HG03175 (cell line): Measurements from ENCODE around the gene PINLYP.

Source experiments
- ATAC-seq: cut with Tn5 transposase; IDR thresholded peaks from one replicate; pipeline ENCODE4 v1.9.1; 2021; ENCODE audit warnings: mild to moderate bottlenecking, moderate library complexity; ENCODE audit not compliant: unreplicated experiment

Gene PINLYP

DNA sequence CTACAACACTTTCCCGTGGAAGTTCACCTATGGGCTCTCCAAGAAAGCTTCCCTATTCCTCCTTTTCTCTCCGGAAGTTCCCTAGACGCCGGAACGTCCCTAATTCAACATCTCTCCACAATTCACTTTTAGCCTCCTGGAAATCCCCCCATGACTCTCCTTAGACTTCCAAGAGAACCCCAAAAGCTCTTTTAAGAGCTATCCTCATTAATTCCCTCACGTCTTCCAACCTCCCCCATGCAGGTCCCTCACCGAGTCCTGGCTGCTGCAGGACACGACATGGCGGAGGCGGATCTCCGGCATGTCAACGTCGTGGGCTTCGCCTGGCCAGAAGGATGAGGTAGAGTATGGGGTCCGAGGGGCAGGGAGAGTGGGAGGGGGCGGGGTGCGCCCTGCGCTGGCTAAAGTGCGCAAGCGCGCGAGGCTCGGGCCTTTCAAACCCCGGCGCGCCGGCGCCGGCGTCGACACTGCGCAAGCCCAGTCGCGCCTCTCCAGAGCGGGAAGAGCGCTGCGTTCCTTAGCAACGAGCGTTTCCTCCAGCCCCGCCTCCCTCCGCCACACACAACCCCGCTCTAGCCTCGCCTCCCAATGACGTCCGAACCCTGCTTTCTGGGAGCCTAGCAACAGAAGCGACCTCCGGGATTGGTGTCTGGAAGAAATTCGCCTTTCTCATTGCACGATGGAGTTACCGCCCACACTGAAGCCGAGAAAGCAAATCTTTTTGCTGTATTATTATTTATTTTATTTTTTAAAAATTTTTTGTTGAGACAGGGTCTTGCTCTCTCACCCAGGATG, at the start of gene PINLYP, which contains the start of gene XRCC1:
TSS of gene PINLYP (plus strand) at position 646 of the 795 bp plus-strand sequence. CDS start 1,391 bp downstream, outside the sequence.
TSS of gene XRCC1 (minus strand) at position 372 of the 795 bp plus-strand sequence. CDS start at position 303, 69 bp downstream.
- peak; percentile 98 for ATAC-seq

DNA sequence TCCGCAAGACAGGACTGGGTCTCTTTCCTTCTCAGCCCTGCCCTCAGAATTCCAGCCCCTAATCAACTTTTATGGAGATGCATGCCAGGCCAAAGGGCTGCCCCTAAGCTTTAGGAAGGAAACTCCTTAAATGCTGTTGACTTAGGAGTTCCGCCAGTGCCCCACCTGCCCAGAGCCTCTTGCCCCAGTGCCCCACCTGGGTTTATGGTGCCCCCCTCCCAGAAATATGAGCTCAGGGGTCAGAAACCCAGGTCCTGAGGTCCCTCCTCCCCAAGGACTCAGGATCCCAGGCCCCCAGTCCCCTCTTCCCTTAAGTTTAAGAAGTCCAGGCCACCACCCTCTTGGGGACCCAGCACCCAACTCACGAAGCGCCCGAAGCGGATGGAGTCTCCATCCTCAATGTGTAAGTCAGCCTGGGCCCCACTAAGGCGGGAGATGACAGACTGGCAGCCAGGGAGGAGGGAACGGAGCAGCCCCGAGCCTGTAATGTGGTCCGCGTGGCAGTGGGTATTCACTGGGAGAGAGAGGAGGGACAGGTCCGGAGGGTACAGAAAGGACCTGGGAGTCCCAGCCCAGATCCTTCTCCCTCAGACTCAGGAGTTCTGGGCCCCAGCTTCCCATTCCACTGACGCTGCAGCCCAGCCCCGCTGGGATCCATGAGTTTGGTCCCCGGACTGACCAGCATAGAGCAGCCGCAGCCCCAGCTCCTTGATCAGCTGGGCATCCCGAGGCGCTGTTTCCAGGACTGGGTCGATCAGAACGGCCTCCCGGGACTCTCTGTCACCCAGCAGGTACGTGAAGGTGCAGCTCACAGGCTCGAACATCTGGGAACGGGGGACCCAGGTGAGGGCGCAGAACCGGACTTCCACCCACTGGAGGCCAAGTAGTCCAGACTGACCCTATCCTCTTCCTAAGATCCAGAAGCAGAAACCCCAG, 49.5 kb upstream of the PINLYP start:
- ATAC-seq: no peak

DNA sequence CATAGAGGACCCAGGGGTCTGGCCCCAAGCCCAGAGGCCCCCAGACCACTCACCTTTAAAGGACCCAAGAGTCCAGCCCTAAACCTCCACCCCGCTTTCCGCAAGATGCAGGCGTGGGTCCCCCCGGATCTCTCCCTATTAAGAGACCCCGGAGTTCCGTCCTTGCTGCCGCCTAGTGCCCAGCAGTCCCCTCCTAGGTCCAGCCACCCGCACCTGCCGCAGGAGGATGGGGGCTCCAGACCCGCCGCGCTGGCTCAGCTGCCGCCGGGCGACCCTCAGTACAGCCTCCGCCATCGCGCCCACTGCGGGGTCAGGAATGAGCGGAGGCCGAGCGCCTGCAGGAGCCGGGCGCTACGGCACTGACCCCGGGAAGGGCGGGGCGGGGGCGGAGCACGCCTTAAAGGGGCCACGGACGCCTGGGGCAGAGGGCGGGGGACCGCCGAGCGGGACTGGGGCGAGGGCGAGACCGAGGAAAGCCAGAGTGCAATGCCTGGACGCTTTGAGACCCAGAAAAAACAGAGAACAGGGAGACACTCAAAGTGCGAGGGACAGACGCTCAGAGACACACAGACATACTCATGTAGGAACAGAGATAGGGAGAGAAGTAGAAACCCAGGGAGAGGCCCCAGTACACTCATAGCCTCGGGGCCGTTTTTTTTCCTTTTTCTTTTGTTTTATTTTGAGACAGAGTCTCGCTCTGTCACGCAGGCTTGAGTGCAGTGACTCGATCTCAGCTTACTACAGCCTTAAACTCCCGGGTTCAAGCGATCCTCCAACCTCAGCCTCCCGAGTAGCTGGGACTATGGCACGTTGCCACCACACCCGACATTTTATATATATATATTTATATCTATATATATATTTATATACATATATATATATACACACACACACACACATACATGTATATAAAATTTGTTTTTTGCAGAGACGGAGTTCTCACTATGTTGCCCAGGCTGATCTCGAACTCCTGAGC, 48.4 kb upstream of the PINLYP start, which contains the start of gene ETHE1:
TSS of gene ETHE1 (minus strand) at position 318 of the 976 bp plus-strand sequence. CDS start at position 294, 24 bp downstream.
- ATAC-seq: peak; percentile 65

DNA sequence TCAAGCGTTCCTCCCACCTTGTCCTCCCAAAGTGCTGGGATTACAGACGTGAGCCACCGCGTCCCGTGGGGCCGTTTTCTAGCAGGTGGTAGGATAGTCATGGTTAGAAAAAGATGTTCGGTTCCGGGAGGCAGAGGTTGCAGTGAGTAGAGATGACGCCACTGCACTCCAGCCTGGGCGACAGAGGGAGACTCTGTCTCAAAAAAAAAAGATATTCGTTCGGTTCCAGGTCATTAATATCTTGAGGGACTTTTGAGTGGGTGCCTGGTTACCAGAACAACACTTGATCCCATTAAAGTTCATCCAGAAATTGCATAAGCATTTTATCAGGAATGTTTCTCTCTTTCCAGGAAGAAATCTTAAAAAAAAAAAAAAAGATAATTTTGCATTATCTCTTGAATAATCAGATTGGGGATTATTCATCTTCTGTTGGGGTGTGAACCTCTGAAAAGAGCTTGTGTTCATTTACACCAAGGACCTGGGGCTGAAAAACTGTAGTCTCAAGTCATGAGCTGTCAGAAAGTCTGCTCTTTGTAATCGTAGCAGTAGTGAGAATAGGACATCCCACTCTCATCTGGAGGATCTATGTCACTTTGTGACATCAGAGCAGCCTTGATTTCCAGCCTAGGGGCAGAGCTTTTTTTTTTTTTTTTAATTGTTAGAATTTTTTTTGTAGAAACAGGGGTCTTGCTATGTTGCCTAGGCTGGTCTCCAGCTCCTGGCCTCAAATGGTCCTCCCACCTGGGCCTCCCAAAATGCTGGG, 47.6 kb upstream of the PINLYP start:
- no peak for ATAC-seq

DNA sequence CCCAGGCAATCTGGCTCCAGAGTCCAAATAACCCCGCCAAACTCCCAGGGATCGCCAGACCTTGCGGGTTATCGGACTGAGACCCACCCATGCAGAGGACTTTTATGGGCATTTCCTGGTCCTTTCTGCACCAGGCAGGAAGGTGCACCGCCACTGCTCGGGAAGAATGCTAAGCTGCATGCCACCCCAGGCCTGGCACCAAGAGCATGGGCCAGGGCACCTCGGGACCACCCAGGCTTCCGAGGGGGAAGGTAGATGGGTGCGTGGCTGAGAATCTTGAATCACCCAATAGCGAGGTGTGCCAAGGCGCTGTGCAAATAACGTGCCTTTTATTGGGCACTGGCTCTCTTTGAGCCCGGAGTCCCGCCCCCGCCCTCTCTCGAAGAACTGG, 43.0 kb upstream of the PINLYP start:
- no peak for ATAC-seq

DNA sequence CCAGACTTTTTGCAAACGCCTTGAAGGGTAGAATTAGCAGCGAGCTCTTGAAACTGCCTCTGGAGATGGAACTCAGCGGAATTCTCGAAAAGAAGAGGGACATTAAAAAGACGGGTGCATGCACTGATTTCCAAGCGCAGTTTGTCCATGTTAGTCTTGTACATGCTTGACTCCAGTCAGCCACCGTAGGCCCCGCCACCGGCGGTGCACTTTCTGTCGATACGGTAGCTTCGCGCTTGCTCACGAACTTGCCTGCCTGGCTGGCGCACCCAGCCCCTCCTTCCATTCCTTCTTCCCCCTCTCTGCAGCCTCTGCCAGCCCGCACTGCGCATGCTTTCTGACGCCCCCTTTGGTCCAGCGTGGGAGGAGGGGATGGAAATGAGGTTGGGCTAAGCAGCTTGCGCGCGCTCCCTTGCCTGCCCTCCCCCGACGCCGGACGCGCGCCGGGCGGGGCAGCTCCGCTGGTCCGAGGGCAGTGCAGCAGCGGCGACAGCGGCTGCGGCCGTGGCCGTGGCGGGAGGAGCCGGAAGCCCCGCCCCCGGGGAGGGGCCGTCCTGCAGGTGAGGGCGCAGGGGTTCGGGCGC, 42.5 kb upstream of the PINLYP start, which contains the start of gene ZNF575:
TSS of gene ZNF575 (plus strand) at position 227 of the 584 bp plus-strand sequence. CDS start 1,235 bp downstream, outside the sequence.
- peak; percentile 46 for ATAC-seq

DNA sequence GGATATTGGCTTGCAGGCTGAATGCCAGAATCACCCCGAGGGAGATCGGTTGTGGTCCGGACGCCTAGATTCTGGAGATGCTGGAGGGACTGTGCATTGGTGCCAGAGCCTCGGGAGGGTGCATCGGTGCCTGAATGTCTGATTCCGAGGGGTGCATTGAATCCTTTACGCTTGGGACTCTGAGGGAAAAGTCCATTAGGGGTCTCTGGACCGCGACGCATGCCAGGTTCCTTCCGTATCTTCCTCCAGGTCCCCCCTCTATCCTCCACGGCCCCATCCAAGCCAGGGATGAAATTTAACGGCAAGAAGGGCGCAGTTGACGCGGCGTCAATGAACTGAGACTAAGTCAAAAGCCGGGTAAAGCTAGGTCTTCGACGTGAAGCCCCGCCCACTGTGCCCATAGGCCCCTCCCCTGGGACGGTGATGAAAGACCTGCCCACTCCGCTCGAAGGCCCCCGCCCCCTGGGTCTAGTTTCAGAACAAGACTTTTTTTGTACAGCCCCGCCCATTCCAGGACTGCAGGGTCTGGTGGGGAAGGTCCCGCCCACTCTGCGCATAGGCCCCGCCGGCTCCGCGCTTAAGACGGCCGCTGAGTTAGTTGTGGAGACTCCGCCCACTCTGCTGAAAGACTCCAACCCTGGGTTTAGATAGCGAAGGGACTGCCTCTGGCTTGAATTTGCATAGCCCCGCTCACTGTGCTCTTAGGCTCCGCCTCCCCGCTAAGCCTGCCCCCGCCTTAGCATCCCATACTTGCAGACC, 41.9 kb upstream of the PINLYP start:
- peak; percentile 68 for ATAC-seq

DNA sequence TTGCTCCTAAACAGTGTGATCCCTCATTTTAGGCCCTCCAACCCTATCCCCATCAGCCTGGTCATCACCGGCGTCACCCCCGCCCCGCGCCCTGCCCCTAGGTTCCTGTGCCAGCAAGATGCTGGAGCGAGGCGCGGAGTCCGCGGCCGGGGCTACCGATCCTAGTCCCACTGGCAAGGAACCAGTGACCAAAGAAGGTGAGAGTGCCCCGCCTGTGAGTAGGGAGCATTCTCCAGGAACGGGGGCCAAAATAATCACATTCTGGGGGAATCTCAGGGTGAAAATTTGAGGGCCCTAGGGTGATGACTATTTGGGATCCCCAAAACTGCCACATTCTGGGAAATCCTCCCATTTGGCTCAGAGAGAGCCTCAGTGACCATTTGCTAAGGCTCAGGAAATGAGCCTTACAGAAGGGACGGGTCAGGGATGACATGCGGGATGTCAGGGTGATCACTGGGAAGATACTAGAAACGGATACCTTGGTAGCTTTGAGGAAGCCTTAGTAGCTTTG, 41.2 kb upstream of the PINLYP start:
- ATAC-seq: no peak

DNA sequence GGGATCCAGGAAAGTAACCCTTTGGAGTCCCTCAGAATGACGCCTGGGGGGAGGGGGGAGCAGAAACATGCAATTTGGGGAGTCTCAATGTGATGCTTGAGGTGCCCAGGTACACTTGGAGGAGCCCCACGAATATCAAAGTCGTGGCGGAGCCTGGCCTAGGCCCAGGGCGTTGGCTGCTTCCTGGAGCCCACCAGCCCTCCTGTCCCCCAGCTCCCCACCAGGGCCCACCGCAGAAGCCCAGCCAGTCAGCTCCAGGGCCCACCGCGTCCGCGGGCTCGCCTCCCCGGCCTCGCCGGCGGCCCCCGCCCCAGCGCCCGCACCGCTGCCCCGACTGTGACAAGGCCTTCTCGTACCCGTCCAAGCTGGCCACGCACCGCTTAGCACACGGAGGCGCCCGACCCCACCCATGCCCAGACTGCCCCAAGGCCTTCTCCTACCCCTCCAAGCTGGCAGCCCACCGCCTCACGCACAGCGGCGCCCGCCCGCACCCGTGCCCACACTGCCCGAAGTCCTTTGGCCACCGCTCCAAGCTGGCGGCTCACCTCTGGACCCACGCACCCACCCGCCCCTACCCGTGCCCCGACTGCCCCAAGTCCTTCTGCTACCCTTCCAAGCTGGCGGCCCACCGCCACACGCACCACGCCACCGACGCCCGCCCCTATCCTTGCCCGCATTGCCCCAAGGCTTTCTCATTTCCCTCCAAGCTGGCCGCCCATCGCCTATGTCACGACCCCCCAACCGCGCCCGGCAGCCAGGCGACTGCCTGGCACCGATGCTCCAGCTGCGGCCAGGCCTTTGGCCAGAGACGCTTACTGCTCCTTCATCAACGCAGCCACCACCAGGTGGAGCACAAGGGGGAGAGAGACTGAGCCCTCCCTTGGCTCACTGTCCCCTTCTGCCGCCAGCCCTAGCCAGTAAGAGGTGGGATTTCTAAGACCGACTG, 40.5 kb upstream of the PINLYP start:
- ATAC-seq: no peak

DNA sequence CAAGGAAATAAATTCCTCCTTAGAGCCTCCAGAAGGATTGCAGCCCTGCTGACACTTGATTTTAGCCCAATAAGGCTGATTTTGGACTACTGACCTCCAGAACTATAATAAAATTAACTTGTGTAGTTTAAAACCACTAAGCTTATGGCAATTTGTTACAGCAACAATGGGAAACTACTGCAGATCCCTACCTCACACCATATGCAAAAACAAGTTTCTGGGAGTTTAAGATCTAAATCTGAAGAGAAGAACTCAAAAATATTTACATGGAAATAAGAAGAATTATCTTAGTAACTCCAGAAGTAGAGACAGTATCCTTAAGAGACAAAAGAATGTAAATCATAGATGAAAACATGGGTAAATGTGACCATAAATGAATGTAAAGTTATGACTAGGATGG, 36.7 kb upstream of the PINLYP start:
- no peak for ATAC-seq

DNA sequence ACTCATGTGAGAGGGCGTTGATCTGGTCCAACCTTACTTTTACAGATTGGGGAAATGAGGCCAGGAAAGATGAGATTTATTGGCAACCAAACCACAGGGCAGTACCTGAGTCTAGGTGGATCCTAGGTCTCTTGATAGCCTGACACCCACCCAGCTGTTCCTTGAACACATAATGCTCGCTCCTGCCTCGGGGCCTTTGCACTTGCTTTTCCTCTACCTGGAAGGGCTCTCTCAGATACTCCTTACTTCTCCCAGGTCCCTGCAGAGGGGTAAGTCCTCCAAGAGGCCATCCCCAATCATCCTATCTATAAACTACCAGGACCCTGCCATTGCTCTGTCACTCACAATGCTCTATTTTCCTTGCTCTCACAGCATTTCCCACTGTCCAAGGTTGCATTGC, 35.2 kb upstream of the PINLYP start:
- ATAC-seq: no peak

DNA sequence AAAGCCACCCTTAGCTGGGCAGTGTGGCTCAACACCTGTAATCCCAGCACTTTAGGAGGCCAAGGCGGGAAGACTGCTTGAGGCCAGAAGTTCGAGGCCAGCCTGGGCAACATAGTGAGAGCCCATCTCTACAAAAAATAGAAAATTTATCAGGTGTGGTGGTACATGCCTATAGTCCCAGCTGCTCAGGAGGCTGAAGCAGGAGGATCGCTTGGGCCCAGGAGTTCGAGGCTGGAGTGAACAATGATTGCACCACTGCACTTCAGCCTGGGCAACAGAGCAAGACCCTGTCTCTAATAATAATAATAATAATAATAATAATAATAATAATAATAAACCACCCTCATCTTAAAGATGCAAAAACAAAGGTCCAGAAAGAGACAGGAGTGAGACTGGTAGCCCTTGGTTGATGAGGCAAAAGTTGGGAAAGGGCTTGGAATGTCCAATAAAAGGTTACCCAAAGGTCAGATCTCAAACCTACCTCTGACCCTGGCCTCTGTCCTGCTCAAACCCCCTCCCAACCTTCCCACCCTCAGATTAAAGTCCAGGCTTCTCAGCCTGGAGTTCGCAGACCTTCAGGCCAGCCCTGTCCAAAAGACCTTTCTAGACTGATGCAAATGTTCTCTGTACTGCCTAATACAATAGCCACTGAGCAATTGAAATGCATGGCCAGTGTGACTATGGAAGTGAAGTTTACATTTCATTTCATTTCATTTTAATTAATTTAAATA, 33.5 kb upstream of the PINLYP start:
- no peak for ATAC-seq

DNA sequence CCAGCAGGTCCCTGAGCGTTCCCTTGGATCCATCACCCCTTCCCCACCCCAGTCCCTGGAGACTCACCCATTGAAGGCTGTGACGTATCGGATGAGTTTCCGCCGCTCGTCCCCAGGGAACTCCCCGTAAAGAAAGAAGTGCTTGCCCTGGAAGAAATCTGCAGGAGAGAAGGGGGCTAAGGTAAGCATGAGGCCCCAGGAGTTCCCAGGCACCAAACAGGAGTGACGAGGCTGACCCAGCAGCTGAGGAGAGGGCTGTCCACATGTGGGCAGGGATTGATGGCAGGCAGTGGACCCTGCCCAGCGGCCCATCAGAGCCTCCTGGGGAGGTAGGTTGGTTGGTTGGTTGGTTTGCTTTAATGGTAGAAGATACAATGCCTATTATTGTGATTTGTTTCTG, 31.5 kb upstream of the PINLYP start:
- no peak for ATAC-seq

DNA sequence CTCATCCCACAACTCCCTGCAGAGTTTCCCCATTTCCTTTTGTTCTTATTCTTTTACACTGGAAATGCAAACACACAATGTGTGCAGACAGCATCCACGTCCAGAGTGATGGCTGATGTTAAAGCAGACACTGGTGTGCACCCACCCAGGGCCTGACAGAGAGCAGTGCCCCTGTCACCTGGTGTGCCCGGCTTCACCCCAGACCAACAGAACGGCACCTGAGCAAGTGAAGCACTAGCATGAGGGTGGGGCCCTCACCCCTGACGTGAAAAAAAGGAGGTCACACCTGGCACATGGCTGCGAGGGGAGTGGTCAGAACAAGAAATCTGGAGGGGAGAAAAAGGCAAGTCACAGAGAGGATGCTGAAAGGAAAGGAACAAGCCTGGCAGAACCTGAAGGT, 30.3 kb upstream of the PINLYP start:
- ATAC-seq: no peak

DNA sequence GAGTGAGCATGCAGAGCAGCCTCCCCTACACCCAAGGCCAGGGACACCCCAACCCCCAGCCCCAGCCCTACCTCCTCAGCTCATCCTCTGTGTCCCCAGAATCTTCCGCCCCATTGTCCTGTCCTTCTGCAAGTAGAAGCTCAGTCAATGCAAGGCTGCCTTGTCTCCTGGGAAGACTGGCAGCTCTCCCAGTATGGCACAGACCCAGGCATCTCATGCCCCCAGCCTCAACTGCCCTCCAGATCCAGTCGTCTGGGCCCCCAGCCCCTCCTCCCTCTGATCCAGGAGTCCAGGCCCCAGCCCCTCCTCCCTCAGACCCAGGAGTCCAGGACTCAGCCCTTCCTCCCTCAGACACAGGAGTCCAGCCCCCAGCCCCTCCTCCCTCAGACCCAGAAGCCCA, 29.6 kb upstream of the PINLYP start:
- ATAC-seq: no peak

DNA sequence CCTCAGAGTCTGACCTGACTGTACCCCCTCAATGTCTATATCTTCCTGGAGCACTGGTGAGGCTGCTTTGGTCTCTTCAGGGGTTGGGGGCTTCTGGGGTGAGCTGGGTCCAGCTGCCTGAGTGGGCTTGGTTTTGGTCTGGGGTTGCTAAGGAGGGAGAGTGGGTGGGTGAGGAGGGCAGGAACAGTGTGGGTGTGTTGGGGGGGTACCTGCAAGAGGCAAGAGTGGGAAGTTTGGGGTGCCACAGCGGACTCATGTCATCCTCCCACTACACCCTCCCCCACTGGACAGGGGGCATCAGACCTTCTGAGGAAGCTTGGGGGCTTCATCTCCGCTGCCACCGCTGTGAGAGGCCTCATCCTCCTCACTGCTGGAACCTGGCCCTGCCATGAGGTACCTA, 29.0 kb upstream of the PINLYP start:
- no peak for ATAC-seq
